Inflammatory macrophage treated with lipopolysaccharide for 1 hour (primary cell): ENCODE results near the gene SLC48A1.

ENCODE experiments used
- DNase-seq, 2 donors: peaks; one replicate each; pipeline ENCODE4 v3.0.0-alpha.2; 2020 to 2022

Gene SLC48A1

DNA sequence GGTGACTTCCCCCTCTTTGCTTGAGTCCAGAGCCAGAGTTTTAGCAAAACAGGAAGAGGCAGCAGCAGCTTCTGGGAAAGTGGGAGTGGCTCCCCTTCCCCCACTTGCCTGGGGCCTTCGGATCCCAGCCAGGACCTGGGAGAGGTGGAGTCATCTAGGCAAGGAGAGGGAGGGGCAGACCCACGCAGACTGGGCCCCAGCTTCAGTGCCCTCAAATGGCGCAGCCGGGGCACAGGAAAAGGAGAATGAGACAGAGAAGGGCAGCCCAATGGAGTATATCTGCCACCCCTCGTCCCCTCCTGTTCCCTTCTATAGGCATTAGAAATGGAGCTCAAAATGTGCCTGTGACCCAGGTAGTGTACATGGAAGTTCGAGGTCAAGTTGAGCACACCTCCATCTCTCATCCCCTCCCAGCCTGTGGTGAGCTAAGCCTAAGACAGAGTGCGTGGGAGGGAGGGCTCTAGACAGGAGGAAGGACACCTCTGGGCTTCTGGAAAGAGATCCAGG, 56.0 kb downstream of the SLC48A1 start:
- DNase-seq: no peak

- DNase-seq: no peak
Measured at GRCh38 chr12:47829584-47829983, 56.5 kb downstream of the SLC48A1 start.
